HEK293T (cell line): ENCODE data around the gene NMNAT2.

Experiments
- FOXM1 ChIP-seq: fragments of 450-650 bp; IDR thresholded peaks from 2 replicates; pipeline ENCODE4 v1.6.1; 2017; ENCODE audit warnings: mild to moderate bottlenecking, borderline replicate concordance
- LEF1 ChIP-seq: fragments of 450-650 bp; IDR thresholded peaks from 2 replicates; pipeline ENCODE4 v1.6.1; 2017; ENCODE audit warnings: mild to moderate bottlenecking, borderline replicate concordance
- SP1 ChIP-seq: fragments of 450-650 bp; IDR thresholded peaks from 2 replicates; pipeline ENCODE4 v1.6.1; 2017

DNA sequence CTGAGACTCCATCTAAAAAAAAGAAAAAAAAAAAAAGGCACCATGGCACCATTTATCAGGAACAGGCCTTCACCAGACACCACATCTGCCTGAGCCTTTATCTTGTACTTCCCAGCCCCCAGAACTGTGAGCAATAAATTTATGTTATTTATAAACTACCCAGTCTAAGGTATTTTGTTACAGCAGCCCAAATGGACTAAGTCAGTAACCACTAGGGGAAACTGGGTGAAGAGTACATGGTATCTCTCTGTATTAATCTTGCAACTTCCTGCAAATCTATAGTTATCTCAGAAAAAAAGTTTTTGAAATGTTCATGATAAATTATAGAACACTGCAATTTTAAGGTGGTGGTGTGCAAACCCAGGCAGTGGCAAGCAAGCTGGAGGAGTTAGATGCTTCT lies 117.8 kb downstream of the NMNAT2 start:
- no peak for TF ChIP-seq SP1
- no peak for TF ChIP-seq FOXM1
- TF ChIP-seq LEF1, result no peak
